A549 (cell line): ENCODE results near the gene SH3BP5.

Experiments
- CTCF ChIP-seq: fragments of >200 bp; sonication (Bioruptor Twin); formaldehyde crosslinking; IDR thresholded peaks from 3 replicates; pipeline ENCODE4 v1.5.1; 2016
- KDM5A ChIP-seq: fragments of 200-600 bp; sonication (generic); IDR thresholded peaks from 2 replicates; pipeline ENCODE4 v1.6.1; 2016; ENCODE audit warnings: antibody characterized with exemption, mild to moderate bottlenecking
- PHF8 ChIP-seq: fragments of 200-600 bp; sonication (generic); IDR thresholded peaks from 2 replicates; pipeline ENCODE4 v1.6.1; 2016; ENCODE audit warnings: low read depth, mild to moderate bottlenecking, antibody characterized with exemption, moderate library complexity, borderline replicate concordance
- POLR2A ChIP-seq: IDR thresholded peaks from 2 replicates; pipeline ENCODE4 v1.6.1; 2012; ENCODE audit warnings: mild to moderate bottlenecking, low read length
- RAD21 ChIP-seq, 2 experiments: fragments of >200 bp in 1 of 2; sonication (Bioruptor Twin) in 1 of 2; formaldehyde crosslinking in 1 of 2; IDR thresholded peaks in 1 of 2; conservative IDR thresholded peaks in 1 of 2; 2 replicates in 1 of 2; 3 replicates in 1 of 2; pipeline ENCODE4 v1.6.1; 2012 to 2018; ENCODE audit warnings: inconsistent platforms in 1 of 2
- ZFP36 ChIP-seq: fragments of 450-650 bp; IDR thresholded peaks from 2 replicates; pipeline ENCODE4 v1.6.1; 2014; ENCODE audit warnings: borderline replicate concordance; ENCODE audit not compliant: partially characterized antibody
- TF ChIP-seq, protein P1 (sequence below): IDR thresholded peaks from 2 replicates; pipeline ENCODE4 v1.6.1; 2012
- TF ChIP-seq, protein P2 (sequence below): fragments of >200 bp; sonication (Bioruptor Twin); formaldehyde crosslinking; IDR thresholded peaks from 3 replicates; pipeline ENCODE4 v1.6.1; 2016

- TF ChIP-seq, protein P1, sequence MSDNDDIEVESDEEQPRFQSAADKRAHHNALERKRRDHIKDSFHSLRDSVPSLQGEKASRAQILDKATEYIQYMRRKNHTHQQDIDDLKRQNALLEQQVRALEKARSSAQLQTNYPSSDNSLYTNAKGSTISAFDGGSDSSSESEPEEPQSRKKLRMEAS = no peak
- TF ChIP-seq PHF8 (no peak), POLR2A (no peak), CTCF (no peak), ZFP36 (no peak), KDM5A (no peak), RAD21 (conservative IDR thresholded peaks at IDR 0.05 in 1 of 2, IDR thresholded peaks at IDR 0.05 in 1 of 2) (no peak)
- TF ChIP-seq, protein P2, sequence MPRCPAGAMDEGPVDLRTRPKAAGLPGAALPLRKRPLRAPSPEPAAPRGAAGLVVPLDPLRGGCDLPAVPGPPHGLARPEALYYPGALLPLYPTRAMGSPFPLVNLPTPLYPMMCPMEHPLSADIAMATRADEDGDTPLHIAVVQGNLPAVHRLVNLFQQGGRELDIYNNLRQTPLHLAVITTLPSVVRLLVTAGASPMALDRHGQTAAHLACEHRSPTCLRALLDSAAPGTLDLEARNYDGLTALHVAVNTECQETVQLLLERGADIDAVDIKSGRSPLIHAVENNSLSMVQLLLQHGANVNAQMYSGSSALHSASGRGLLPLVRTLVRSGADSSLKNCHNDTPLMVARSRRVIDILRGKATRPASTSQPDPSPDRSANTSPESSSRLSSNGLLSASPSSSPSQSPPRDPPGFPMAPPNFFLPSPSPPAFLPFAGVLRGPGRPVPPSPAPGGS = no peak
These were observed 64.9 kb downstream of the SH3BP5 start for GRCh38 chr3:15267502-15267901.
